ENCODE results near the gene MRTFA. TPM values are rescaled to one million over a fixed set of nuclear protein-coding genes. Genes with fewer than 3 reads are reported as not detected.
"Not testable (repeated sequence)": the region's sequence is repeated elsewhere in the genome, so short reads cannot be mapped to it uniquely, and the experiment has no call there.

MRTFA gene
- polyA plus RNA-seq, 3 donors, result 15.3 to 19.7 (median 15.8) TPM

DNA sequence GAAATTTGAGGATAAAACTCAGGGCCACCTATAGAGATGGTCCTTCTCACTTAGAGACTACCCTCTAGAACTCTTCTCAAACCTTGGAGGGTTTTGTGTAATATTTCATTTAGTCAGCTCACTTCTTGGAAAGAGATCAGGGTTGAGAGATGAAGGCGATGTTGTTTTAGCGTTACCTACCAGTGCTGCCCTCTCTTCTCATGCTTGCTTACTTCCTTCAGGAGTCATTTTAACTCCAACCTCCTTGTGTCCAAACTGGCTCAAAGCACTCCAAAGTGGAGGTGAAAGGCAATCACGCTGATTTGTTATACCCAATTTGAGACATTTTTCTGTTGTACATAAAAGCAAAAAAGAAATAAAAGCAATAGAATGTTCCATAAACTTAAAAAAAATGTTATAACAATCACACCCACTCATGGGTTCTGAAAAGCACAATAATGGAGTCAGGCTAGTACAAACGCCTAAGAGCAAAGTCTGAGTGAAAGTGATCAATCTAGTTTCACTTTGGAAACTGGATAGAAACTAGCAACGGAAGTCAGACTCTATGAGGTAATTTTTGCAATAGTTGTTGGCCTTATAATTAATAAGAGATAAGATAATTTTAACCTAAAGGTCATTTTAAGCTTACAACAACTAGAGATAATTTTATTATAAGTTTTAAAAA lies 117.1 kb downstream of the MRTFA start:
- no peak overlapping the region for H3K27ac ChIP-seq (ENCODE audit: low read depth, low read length)
- 64 to 75% (median 72%) methylated on average over 5 of the region's 5 CpGs for WGBS, 3 donors

DNA sequence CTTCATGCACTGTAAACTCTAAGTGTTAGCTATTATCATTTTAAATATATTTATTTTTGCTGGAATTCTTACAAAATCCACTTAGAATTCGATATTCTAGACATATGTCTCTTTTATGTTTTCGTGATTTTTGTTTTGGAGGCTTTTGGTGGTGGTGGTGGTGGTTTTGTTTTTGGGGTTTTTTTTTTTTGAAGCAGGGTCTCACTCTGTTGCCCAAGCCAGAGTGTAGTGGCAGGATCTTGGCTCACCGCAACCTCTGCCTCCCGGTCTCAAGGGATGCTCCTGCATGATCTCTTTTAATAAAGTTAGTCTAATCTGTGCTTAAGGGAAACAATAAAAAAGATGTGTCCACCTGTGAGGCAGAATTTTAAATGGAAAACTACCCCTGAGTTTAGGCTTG lies 117.7 kb downstream of the MRTFA start:
- no peak overlapping the region for H3K27ac ChIP-seq (ENCODE audit: low read depth, low read length)

DNA sequence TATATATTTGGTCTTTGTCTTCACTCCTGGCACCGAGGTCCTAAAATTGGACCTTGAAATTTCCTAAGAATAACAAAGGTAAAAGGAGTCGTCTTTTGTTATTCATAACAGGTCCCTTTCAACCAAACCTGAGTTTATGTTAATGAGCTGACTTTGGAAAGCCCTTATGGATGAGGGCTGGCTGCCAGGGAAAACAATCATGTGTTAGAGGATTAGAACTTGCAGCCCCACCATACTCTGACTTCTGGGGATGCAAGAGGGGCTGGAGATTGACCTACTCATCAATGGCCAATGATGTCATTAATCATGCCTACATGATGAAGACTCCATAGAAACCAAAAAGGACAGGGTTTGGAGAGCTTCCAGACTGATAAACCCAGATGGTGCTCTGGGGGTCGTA lies 118.9 kb downstream of the MRTFA start:
- no peak overlapping the region for H3K27ac ChIP-seq (ENCODE audit: low read depth, low read length)
- WGBS, 3 donors, result 78 to 89% (median 86%) methylated on average over 3 of the region's 3 CpGs

More for the DNA sequence above, 117.7 kb downstream of the MRTFA start:
- 88 to 95% (median 92%) methylated on average over 4 of the region's 4 CpGs for WGBS, 3 donors

DNA sequence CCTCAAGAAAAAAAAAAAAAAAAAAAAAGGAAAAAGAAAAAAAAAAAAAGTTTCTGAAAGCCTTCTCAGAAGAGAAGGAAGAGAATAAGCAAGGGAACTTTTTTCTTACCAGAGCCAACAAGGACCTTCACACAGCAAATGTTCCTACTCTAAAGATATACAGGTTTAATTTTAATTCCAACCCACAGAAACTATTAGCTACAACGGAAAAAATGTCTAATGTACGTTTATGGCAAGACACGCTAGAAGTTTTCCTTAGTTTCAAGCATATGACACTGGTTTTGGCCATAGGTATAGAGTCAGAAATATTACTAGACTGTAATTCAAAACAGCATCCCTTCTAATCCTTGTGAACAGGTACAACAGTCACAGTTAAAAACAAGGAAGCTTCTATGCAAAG lies 120.1 kb downstream of the MRTFA start:
- 82 to 89% (median 85%) methylated on average over 3 of the region's 3 CpGs for WGBS, 3 donors
- no peak overlapping the region for H3K27ac ChIP-seq (ENCODE audit: low read depth, low read length)

GRCh38 chr22:40512426-40513136 lies 123.9 kb downstream of the MRTFA start:
- H3K27ac ChIP-seq (ENCODE audit: low read depth, low read length), result no peak overlapping the region
- WGBS, 3 donors, result 53 to 72% (median 56%) methylated on average over 2 of the region's 2 CpGs

- H3K27ac ChIP-seq (ENCODE audit: low read depth, low read length), result no peak overlapping the region
Measured at GRCh38 chr22:40511604-40512003, 124.9 kb downstream of the MRTFA start.

DNA sequence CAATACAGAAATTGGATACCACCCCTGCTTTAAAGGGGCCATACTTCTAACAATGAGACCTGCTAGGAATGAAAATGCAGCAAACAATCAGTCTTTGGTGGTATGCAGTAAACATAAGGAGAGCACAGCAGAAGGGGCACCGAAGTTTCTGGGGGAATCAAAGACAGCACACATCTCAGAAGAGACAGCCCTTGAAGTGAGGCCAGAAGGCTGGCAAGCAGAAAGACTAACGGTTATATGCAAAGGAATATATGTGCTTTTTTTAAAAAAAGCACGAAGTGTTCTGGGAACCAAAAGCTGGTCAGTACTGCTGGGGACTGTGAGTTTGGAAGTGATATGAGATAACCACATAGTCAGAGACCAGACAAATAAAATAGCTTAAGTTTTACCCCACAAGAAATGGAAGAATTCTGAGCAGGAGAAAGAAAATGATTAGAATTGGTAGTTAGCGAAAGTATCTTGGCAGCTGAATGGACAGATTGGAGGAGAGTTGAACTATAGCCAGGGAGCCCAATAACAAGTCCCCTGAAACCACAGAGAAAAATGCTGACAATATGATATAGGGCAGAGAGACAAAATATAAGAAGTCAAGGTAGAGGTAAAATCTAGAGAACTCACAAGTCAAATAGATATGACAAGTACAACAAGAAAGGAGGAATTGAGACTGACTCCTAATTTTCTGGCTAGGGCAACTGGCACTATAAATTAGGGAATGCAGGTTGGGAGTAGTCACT lies 125.7 kb downstream of the MRTFA start:
- 30 to 67% (median 53%) methylated on average over 4 of the region's 4 CpGs for WGBS, 3 donors

DNA sequence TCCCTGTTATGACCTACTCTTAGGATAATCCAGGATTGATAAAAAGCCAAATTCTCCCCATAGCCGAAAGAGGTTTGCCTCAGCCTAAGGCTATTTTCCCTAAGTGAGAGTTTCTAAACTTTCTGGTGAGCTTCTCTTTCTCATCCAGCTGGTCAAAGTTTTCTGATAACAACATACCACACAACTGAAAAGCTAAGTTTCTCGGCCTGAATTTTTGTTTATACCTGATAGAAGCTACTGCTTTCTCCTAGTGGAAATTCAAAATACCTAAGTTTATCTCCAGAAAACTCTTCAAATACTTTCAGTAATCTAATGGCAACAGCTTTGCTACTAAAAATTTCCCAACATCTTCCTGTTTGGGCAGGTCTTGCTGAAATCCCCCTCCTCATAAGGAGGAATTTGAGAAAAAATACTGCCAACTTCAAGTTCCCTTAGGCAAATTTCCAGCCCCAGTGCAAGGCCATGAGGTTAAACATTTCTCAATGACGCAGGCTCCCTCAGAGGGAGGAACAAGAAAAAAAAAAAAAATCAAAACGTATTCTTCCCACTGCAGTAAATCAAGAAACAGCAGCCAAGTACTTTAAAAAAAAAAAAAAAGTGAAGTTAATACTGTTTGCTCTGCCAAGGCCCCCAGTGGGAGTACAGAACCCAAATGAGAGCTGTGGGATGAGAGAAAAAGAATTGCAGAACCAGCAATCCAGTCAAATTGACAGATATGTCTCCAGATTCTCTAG lies 127.0 kb downstream of the MRTFA start:
- 3 to 12% (median 10%) methylated on average over 4 of the region's 4 CpGs for WGBS, 3 donors
- no peak overlapping the region for H3K27ac ChIP-seq (ENCODE audit: low read depth, low read length)

More for the DNA sequence above, 125.7 kb downstream of the MRTFA start:
- no peak overlapping the region for H3K27ac ChIP-seq (ENCODE audit: low read depth, low read length)

DNA sequence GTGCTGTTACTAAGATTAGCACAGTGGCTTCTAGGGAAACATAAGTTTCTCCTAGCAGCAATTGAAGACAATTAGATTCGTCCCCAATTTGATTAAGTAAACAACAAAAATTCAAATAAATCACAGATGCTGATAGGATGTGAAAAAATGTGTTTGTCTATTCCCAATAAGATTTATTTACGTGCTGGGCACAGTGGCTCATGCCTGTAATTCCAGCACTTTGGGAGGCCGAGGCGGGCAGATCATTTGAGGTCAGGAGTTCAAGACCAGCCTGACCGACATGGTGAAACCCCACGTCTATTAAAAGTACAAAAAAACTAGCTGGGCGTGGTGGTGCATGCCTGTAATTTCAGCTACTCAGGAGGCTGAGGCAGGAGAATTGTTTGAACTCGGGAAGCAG lies 128.5 kb downstream of the MRTFA start:
- H3K27ac ChIP-seq (ENCODE audit: low read depth, low read length), result not testable (repeated sequence)
- WGBS, 3 donors, result 38 to 71% (median 66%) methylated on average over 8 of the region's 8 CpGs

- H3K27ac ChIP-seq (ENCODE audit: low read depth, low read length), result no peak overlapping the region
- WGBS, 3 donors, result 68 to 94% (median 91%) methylated on average over 6 of the region's 6 CpGs
Measured at GRCh38 chr22:40507491-40507890, 129.0 kb downstream of the MRTFA start.

- no peak overlapping the region for H3K27ac ChIP-seq (ENCODE audit: low read depth, low read length)
- 87 to 94% (median 88%) methylated on average over 3 of the region's 3 CpGs for whole genome bisulfite sequencing, 3 donors
Measured at GRCh38 chr22:40506762-40507161, 129.8 kb downstream of the MRTFA start.

- WGBS, 3 donors, result 61 to 62% (median 61%) methylated on average over 3 of the region's 3 CpGs
- no peak overlapping the region for H3K27ac ChIP-seq (ENCODE audit: low read depth, low read length)
Measured at GRCh38 chr22:40504285-40505249, 132.0 kb downstream of the MRTFA start.

- 93 to 100% (median 95%) methylated on average over 1 of the region's 1 CpG for WGBS, 3 donors
- H3K27ac ChIP-seq (ENCODE audit: low read depth, low read length), result no peak overlapping the region
Measured at GRCh38 chr22:40502919-40503318, 133.6 kb downstream of the MRTFA start.

DNA sequence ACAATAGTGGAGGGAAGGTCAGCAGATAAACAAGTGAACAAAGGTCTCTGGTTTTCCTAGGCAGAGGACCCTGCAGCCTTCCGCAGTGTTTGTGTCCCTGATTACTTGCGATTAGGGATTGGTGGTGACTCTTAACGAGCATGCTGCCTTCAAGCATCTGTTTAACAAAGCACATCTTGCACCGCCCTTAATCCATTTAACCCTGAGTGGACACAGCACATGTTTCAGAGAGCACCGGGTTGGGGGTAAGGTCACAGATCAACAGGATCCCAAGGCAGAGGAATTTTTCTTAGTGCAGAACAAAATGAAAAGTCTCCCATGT lies 136.1 kb downstream of the MRTFA start:
- WGBS, 3 donors, result 74 to 76% (median 74%) methylated on average over 4 of the region's 5 CpGs
- not testable (repeated sequence) for H3K27ac ChIP-seq (ENCODE audit: low read depth, low read length)

GRCh38 chr22:40499209-40499623 lies 137.3 kb downstream of the MRTFA start:
- no peak overlapping the region for H3K27ac ChIP-seq (ENCODE audit: low read depth, low read length)

DNA sequence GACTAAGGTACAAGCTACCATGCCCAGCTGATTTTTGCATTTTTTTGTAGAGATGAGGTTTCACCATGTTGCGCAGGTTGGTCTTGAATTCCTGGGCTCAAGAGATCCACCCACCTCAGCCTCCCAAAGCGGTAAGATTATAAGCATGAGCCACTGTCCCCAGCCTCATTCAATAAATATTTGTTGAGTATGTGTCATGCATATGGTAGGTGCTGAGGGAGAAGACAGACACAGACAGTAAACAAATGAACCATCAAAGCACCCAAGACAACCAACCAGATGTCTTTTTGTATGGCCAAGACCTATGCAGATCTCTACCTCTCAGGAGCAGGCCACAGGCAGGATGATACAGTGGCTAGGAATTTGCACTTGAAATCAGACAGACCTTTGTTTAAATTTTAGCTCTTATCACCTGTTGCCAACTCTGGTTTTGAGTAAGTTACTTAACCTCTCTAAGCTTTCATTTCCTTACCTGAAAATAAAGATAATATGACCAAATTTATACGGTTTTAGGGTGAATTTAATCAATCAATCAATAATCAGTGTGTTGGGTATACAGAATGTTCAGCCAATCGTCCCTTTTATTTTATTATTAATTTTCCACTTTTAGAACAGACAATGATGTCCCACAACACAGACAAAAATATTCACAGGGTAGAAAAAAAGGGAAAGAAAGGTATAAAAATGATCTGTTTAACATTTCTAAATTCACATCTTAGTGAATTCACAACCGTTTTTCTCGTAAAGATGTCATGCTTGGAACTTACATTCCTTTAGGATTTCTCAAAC lies 137.9 kb downstream of the MRTFA start:
- 60 to 74% (median 69%) methylated on average over 6 of the region's 6 CpGs for WGBS, 3 donors
- peak overlapping the region; percentile 55 for H3K27ac ChIP-seq (ENCODE audit: low read depth, low read length)

GRCh38 chr22:40493441-40493840 lies 143.1 kb downstream of the MRTFA start:
- no peak overlapping the region for H3K27ac ChIP-seq (ENCODE audit: low read depth, low read length)
- 73 to 95% (median 74%) methylated on average over 2 of the region's 2 CpGs for WGBS, 3 donors
